ENCODE data around the gene OXTR.
A peak's percentile ranks its signal among the peaks of the same experiment; 100 is the strongest.

OXTR gene

GRCh38 chr3:8769088-8769822 is at the start of gene OXTR:
TSS of gene OXTR (minus strand) at chr3:8769613. CDS start at chr3:8768187, 1,426 bp downstream.
- peak; percentile 68 for DNase-seq (ENCODE audit: low spot score)

GRCh38 chr3:8817486-8817885 is 48.1 kb upstream of the OXTR start:
- DNase-seq (ENCODE audit: low spot score), result no peak

- no peak for DNase-seq (ENCODE audit: low spot score)
Observed at GRCh38 chr3:8816106-8816505, 46.7 kb upstream of the OXTR start.

GRCh38 chr3:8813411-8813810 is 44.0 kb upstream of the OXTR start:
- no peak for DNase-seq (ENCODE audit: low spot score)

GRCh38 chr3:8810561-8810960 is 41.1 kb upstream of the OXTR start:
- DNase-seq (ENCODE audit: low spot score), result no peak

GRCh38 chr3:8805774-8806173 is 36.4 kb upstream of the OXTR start:
- no peak for DNase-seq (ENCODE audit: low spot score)

GRCh38 chr3:8802256-8802655 is 32.8 kb upstream of the OXTR start:
- DNase-seq (ENCODE audit: low spot score), result no peak

- no peak for DNase-seq (ENCODE audit: low spot score)
Observed at GRCh38 chr3:8800016-8800415, 30.6 kb upstream of the OXTR start.

GRCh38 chr3:8794247-8794646 is 24.8 kb upstream of the OXTR start:
- no peak for DNase-seq (ENCODE audit: low spot score)

GRCh38 chr3:8793242-8793641 is 23.8 kb upstream of the OXTR start:
- DNase-seq (ENCODE audit: low spot score), result no peak

GRCh38 chr3:8790529-8790928 is 21.1 kb upstream of the OXTR start:
- DNase-seq (ENCODE audit: low spot score), result no peak

GRCh38 chr3:8784676-8785435 is 15.4 kb upstream of the OXTR start:
- DNase-seq (ENCODE audit: low spot score), result peak; percentile 40

- no peak for DNase-seq (ENCODE audit: low spot score)
Observed at GRCh38 chr3:8780279-8780678, 10.9 kb upstream of the OXTR start.

GRCh38 chr3:8778475-8778874 is 9.1 kb upstream of the OXTR start:
- DNase-seq (ENCODE audit: low spot score), result no peak

GRCh38 chr3:8777978-8778267 is 8.5 kb upstream of the OXTR start:
- DNase-seq (ENCODE audit: low spot score), result no peak

- no peak for DNase-seq (ENCODE audit: low spot score)
Observed at GRCh38 chr3:8777201-8777977, 8.0 kb upstream of the OXTR start.

GRCh38 chr3:8776406-8776805 is 7.0 kb upstream of the OXTR start:
- DNase-seq (ENCODE audit: low spot score), result no peak

GRCh38 chr3:8775602-8776001 is 6.2 kb upstream of the OXTR start:
- DNase-seq (ENCODE audit: low spot score), result no peak

GRCh38 chr3:8775181-8775580 is 5.8 kb upstream of the OXTR start:
- no peak for DNase-seq (ENCODE audit: low spot score)

GRCh38 chr3:8773941-8774542 is 4.6 kb upstream of the OXTR start:
- DNase-seq (ENCODE audit: low spot score), result peak; percentile 21

- DNase-seq (ENCODE audit: low spot score), result no peak
Observed at GRCh38 chr3:8768364-8769087, 887 bp downstream of the OXTR start.
